Activated T-cell treated with anti-CD3 and anti-CD28 coated beads for 24 hours (primary cell): ENCODE results near the gene TULP3.

Source experiments
- DNase-seq: peaks from one replicate; pipeline ENCODE4 v3.0.0-alpha.2; 2020; ENCODE audit warnings: low read depth

The TULP3 gene

DNA sequence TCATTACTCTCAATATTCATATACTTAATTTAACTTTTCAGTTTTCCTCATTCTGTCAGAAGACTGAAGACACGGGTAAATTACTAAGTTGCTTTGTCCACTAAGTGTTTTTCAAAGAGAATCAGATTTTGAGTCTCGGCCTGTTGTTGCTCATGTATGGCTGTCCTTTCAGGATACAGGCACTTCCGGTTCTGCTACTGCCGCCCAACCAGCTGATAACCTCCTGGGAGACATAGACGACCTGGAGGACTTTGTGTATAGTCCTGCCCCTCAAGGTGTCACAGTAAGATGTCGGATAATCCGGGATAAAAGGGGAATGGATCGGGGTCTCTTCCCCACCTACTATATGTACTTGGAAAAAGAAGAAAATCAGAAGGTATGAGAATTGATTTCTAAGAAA lies 40.2 kb downstream of the TULP3 start:
- DNase-seq: no peak

DNA sequence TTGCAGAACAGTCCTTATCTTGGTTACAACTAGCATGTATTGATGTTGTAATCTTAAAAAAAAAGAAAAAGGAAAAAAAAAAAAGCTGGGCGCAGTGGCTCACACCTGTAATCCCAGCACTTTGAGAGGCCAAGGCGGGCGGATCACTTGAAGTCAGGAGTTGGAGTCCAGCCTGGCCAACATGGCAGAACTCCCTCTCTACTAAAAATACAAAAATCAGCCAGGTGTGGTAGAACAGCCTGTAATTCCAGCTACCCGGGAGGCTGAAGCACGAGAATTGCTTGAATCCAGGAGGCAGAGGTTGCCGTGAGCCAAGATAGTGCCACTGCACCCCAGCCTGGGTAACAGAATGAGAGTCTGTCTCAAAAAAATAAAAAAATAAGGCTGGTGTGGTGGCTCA lies 42.9 kb downstream of the TULP3 start:
- no peak for DNase-seq

DNA sequence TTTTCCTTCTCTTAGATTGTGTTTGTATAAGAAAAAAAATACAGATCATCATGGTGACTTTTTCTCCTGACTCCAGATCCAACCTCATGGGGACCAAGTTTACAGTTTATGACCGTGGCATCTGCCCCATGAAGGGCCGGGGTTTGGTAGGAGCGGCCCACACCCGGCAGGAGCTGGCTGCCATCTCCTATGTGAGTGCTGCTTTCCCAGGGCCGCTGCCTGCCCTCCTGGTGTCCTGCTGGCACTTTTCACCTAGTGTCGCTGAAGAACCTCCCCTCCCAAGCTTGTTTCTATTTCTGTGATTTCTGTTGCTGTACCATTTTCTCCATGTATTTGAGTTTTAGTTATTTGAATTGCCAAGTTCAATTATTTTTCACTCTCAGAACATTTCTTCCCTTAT lies 43.7 kb downstream of the TULP3 start:
- no peak for DNase-seq

- DNase-seq: no peak
Observed at GRCh38 chr12:2936301-2936700, 45.6 kb downstream of the TULP3 start.

DNA sequence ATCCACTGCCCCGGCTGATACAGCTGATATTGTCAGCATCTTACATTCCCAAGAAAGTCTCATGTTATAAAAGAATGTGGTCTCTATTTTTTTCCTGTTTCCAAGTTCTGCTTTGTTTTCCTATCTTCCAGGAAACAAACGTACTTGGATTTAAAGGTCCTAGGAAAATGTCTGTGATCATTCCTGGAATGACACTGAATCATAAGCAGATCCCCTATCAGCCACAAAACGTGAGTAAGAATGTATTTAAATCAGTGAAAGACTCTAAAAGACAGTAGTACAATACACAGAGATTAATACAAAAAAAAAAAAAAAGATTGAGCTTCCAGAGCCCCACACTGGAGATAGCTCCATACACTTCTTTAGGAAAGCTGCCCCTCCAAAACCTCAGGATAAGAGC lies 46.8 kb downstream of the TULP3 start:
- DNase-seq: no peak

- DNase-seq: no peak
Observed at GRCh38 chr12:2939191-2939590, 48.5 kb downstream of the TULP3 start.

- no peak for DNase-seq
Observed at GRCh38 chr12:2940564-2940963, 49.9 kb downstream of the TULP3 start.

- no peak for DNase-seq
Observed at GRCh38 chr12:2941524-2941923, 50.8 kb downstream of the TULP3 start.

DNA sequence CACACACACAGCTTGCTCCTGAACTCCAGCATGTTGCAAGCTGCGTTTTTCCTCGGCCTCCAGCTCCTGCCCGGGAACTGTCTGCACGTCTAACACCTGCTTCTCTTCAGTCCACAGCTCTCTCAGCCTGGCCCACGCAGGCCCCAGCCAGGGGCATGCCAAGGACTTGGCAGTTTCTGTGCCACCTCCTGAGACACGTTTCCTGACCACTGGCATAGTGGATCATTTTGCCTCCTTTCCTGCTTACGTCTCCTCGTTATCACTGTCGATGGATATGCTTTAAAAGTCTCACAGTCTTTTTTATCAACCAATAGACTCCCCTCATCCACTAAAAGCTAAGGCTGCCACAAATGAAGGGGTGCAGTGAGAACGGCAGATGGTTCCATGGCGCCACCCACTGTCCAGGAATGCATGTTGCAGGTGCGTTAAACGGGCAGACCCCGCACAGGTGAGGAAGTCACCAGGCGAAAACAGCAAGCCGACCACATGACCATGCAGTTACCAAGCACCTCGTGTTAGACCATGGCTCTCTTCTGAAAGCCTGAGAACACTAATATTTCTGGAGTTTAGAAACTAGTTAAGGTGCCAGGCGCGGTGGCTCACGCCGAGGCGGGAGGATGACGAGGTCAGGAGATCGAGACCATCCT lies 53.8 kb downstream of the TULP3 start:
- DNase-seq: peak; percentile 43

DNA sequence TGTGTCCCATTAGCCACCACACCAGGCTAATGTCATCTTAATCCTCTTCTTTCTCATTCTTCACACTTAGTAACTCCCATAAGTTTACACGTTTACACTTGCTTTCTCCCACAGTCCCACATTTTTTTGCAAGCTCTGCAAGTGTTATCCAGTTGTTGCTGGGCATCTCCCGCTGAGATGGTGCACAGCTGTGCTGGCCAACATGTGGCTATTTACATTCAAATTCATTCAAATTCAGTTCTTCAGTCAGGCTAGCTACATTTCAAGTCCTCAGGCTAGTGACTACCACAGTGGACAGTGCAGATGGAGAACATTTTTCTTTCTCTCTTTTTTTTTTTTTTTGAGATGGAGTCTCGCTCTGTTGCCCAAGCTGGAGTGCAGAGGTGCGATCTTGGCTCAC lies 58.7 kb downstream of the TULP3 start:
- no peak for DNase-seq

- no peak for DNase-seq
Observed at GRCh38 chr12:2955888-2956287, 65.2 kb downstream of the TULP3 start.

- no peak for DNase-seq
Observed at GRCh38 chr12:2957816-2958431, 67.2 kb downstream of the TULP3 start.

DNA sequence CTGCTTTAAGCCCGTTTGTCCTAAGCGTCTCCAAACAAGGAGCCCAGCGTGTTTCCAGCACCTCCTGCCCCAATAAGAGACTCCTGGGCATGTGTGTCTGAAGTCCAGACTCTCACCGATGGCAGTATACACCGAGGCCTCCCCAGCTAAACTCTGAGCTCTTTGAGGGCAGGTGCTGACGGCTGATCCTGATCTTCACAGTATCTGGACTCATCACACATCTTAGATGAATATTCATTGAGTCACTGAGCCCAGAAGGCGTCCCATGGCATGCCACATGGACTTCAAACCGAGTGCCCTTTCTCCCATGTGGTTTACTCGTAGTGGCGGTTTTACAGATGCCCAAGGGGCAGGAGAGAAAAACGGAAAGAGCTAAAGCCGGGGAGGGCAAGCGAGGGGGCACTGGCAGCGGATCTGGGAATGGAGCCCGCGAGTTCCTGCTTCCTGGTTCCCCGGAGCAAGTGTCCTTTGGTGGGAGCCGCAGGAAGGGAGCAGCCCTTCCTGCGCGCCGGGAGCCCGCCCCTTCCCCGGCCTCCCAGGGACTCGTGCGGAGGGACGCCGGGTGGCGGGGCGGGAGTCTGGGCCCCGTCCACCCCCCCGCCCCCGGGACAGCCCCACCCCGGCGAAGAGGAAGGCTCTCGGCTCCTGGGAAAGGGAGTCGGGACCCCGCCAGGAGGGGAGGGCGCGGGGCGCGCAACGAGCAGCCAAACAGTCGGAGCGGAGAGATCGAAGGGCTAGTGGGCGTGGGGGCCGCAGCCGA lies 67.9 kb downstream of the TULP3 start:
- no peak for DNase-seq

DNA sequence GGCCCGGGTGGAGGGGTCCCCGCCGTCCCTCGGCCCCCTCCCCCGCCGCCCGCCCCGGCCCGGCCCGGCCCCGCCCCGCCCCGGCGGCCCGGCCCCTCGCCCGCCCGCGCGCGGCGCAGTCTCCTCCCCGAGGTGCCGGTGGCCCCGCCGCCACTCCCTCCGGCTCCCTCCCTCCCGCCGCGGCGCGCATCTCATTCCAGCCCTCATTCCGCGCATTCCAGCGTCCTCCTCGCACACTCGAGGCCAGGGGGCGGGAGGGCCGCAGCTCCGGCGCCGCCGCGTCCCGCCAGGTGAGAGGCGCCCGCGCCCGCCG lies 68.5 kb downstream of the TULP3 start, which contains the start of gene TEAD4:
TEAD4 (plus strand) TSS at position 206 of the 313 bp plus-strand sequence.
- no peak for DNase-seq

GRCh38 chr12:2959505-2960389 lies 69.1 kb downstream of the TULP3 start:
- DNase-seq: no peak

DNA sequence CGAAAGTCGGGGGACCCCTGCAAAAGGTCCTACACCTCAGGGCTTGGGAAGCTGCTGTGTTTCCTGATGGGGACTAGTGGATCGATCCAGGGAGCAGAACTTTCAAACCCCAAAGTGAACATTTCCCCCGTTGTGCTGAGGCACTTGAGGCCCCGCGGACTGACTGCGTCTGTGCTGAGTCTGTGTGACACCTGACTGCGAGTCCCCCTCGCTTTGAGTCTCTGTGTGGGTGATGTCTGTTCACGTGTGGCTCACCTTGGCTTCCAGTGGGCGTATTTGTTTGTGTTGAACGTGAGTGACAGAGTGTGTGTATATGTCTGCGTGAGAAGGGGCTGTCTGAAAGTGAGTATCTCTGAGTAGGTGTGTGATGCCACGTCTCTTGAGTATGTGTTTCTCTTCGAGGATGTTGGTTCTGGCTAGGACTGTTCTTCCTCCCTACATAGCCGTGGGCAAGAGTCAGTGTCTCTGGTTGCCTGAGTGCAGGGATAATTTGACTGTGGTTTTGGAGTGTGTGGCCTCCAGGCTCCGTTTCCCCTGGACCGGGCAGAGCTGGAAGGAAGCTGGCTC lies 69.8 kb downstream of the TULP3 start:
- no peak for DNase-seq

DNA sequence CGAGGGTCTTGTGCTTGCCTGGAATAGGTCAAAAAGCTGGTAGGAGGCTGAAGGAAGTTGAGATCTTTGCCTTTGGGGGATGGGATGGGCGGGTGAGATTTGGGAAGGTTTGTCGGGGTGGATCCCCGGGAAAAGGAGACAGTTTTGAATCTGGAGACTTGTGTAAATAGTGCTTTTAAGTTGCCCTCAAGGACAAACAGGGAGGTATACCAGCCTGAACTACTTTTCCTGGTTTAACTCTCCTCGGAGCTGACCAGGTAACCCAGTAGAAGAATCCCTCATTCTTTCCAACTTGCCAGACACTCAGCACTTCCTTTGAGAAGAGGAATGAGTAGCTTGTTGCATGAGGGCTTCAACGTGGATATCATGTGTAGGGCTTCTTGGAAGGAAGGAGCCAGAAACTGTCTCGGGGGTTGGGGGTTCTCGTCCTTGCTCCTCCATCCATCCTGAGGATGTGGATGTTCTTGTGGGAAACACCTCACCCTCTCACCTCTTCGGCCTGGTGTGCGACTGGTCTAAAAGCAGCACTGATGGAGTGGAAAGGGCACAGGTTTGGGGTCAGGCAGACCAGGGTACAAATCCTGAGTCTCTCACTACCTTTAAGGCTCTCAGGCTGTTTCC lies 70.4 kb downstream of the TULP3 start:
- no peak for DNase-seq

- no peak for DNase-seq
Observed at GRCh38 chr12:2961705-2962104, 71.0 kb downstream of the TULP3 start.

DNA sequence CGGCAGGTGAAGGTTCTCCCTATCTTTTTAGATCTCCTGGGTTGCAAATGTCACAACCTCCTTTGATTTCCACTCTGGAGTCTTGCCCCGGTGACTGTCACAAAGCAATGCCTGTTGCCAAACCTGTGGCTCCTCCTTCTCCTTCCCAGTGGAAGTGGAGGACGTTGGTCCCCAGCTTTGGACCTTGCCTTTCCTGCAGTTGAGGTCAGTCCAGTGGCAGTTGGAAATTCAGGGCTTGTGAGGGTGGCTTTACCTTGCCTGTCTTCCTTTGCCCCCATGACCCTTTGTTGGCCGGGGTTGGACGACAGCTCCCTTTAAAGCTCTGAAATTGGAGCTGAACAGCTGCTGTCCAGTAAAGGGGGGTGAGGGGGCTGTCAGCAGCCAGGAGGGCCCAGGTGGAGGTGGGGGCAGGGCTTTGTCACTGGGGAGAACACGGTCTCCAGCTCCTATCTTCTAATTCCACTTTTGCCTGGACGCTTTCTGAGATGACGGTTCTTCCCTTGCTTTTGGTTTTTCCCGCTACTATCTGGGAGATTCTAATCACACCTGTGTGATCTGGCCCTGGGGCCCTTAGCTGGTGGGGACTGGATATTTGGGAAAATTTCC lies 72.6 kb downstream of the TULP3 start:
- no peak for DNase-seq

GRCh38 chr12:2963760-2964292 lies 73.1 kb downstream of the TULP3 start:
- no peak for DNase-seq

DNA sequence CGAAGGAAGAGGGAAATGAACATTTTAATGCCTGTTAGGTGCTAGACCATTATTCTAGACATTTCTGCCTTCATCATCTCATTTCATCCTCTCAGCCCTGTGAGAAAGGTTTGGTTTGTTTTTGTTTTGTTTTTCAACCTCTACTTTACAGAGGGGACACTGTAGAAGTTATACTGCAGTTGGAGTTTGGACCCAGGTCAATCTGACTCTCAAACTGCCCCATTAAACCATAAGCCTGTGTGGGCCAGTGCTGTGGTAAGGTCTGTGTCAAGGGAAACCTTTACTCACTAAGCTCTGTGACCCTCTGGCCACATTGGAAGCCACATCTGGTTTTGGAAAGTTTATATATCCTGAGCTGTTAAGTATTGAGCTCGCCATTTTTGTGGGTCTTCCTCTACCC lies 77.0 kb downstream of the TULP3 start:
- no peak for DNase-seq
